Thyroid gland (tissue), 4 donors: ENCODE data around the gene ABCC4. TPM values are rescaled to one million over a fixed set of nuclear protein-coding genes. Genes with fewer than 3 reads are reported as not detected.

ENCODE experiments used
- DNase-seq, 2 donors: peaks; one replicate each; pipeline ENCODE4 v3.0.0-alpha.2; 2019
- H3K27ac ChIP-seq, 3 donors: fragments of 200-600 bp; sonication (generic); 1 replicate in 2 of 3; 2 replicates in 1 of 3; pipeline ENCODE4 v1.5.1; 2016 to 2019; ENCODE audit warnings: mild to moderate bottlenecking in 1 of 3, moderate library complexity in 1 of 3
- H3K27me3 ChIP-seq: fragments of 200-600 bp; sonication (generic); one replicate; pipeline ENCODE4 v1.5.1; 2019
- H3K36me3 ChIP-seq, 2 donors: fragments of 200-600 bp; sonication (generic); one replicate each; pipeline ENCODE4 v1.5.1; 2016 to 2019
- H3K4me1 ChIP-seq, 2 donors: fragments of 200-600 bp; sonication (generic); one replicate each; pipeline ENCODE4 v1.5.1; 2017 to 2019
- H3K4me3 ChIP-seq, 3 donors: fragments of 200-600 bp; sonication (generic); replicated peaks in 1 of 3; 1 replicate in 2 of 3; 2 replicates in 1 of 3; pipeline ENCODE4 v1.5.1; 2016; ENCODE audit warnings: mild to moderate bottlenecking in 1 of 3
- H3K9me3 ChIP-seq: fragments of 200-600 bp; sonication (generic); one replicate; pipeline ENCODE4 v1.5.1; 2017
- CTCF ChIP-seq, 6 experiments: fragments of 200-600 bp in 3 of 6; fragments of 450-650 bp in 3 of 6; sonication (generic) in 3 of 6; IDR thresholded peaks; one replicate each; pipeline ENCODE4 v1.5.1; 2016 to 2019; ENCODE audit warnings: antibody characterized with exemption in 6 of 6, mild to moderate bottlenecking in 2 of 6, inconsistent platforms in 1 of 6, moderate library complexity in 1 of 6
- POLR2A ChIP-seq, 2 donors: fragments of 450-650 bp; IDR thresholded peaks; one replicate each; pipeline ENCODE4 v1.6.1; 2017; ENCODE audit warnings: antibody characterized with exemption in 2 of 2, mild to moderate bottlenecking in 2 of 2, moderate library complexity in 1 of 2
- WGBS, 2 donors: methylation state at CpG; one replicate each; pipeline ENCODE4 v1.1.5; 2017; 5-methylcytosine and 5-hydroxymethylcytosine counted together
- intact Hi-C: fragments of 100-400 bp; cut with DNase I; formaldehyde crosslinking; loops from one replicate; pipeline ENCODE4 v1.15.1; 2023
- total RNA-seq, 4 donors: library from RNA; depleted of rRNA; stranded (reverse); fragments of >200 nt; gene quantifications; one replicate each; pipeline ENCODE4 v1.2.3, GENCODE V29; 2016

The ABCC4 gene
- total RNA-seq, 4 donors from 2014 or later, result 9.1 to 29.6 (median 19.7) TPM

- Histone ChIP-seq H3K36me3 (no peaks in the 10 kb centered on the region), H3K9me3 (no peaks in the 10 kb centered on the region), H3K4me1 (peaks cover 0 to 3% of the 10 kb centered on the region in 2 donors), H3K27me3 (no peaks in the 10 kb centered on the region), H3K4me3 (no peak overlapping the region), H3K27ac (no peak overlapping the region)
- TF ChIP-seq POLR2A (IDR thresholded peaks at IDR 0.05) (no peak), CTCF (IDR thresholded peaks at IDR 0.05) (no peak)
- intact Hi-C loops, result no loop called here
- DNase-seq, result no peak
- WGBS, 2 donors, result 95 to 97% methylated on average over 3 of the region's 3 CpGs
These were observed 14.5 kb upstream of the ABCC4 start for GRCh38 chr13:95315752-95316151.

- WGBS, 2 donors, result 79 to 95% methylated on average over 6 of the region's 6 CpGs
- Histone ChIP-seq H3K4me3 (no peak overlapping the region), H3K9me3 (no peaks in the 10 kb centered on the region), H3K36me3 (no peaks in the 10 kb centered on the region), H3K27ac (no peak overlapping the region), H3K27me3 (no peaks in the 10 kb centered on the region), H3K4me1 (no peaks in the 10 kb centered on the region)
- no peak for DNase-seq
- TF ChIP-seq CTCF (IDR thresholded peaks at IDR 0.05) (no peak), POLR2A (IDR thresholded peaks at IDR 0.05) (no peak)
- intact Hi-C loops, result no loop called here
These were observed 6.3 kb upstream of the ABCC4 start for GRCh38 chr13:95307507-95307906.

- no peaks in the 10 kb centered on the region for H3K9me3 ChIP-seq
- TF ChIP-seq POLR2A (IDR thresholded peaks at IDR 0.05) (no peak), CTCF (IDR thresholded peaks at IDR 0.05) (no peak)
- H3K4me3 ChIP-seq, result no peak overlapping the region
- DNase-seq, result no peak
- H3K36me3 ChIP-seq, result no peaks in the 10 kb centered on the region
- 66 to 73% methylated on average over 2 of the region's 2 CpGs for WGBS, 2 donors
- no peak overlapping the region for H3K27ac ChIP-seq
- no peaks in the 10 kb centered on the region for H3K27me3 ChIP-seq
- peaks cover 3 to 6% of the 10 kb centered on the region in 2 donors for H3K4me1 ChIP-seq
- intact Hi-C loops, result no loop called here
These were observed 3.2 kb upstream of the ABCC4 start for GRCh38 chr13:95304453-95304852.

GRCh38 chr13:95301968-95302393 lies 730 bp upstream of the ABCC4 start:
- intact Hi-C loops, result no loop called here
- H3K4me1 ChIP-seq, result peaks cover 3 to 6% of the 10 kb centered on the region in 2 donors
- no peaks in the 10 kb centered on the region for H3K27me3 ChIP-seq
- no peaks in the 10 kb centered on the region for H3K36me3 ChIP-seq
- DNase-seq, result no peak
- H3K4me3 ChIP-seq, result peak overlapping the region; percentile 38 to 72 (median 70)
- H3K27ac ChIP-seq, result peak overlapping the region in 1 of 3 donors; percentile 47
- WGBS, 2 donors, result 24 to 38% methylated on average over 13 of the region's 13 CpGs
- TF ChIP-seq POLR2A (IDR thresholded peaks at IDR 0.05) (no peak), CTCF (IDR thresholded peaks at IDR 0.05) (no peak)
- H3K9me3 ChIP-seq, result no peaks in the 10 kb centered on the region

GRCh38 chr13:95300625-95301182 lies 547 bp downstream of the ABCC4 start:
- Histone ChIP-seq H3K4me3 (peak overlapping the region; percentile 64 to 72 (median 70)), H3K27ac (peak overlapping the region; percentile 36 to 42 (median 40)), H3K4me1 (peaks cover 3 to 6% of the 10 kb centered on the region in 2 donors), H3K36me3 (no peaks in the 10 kb centered on the region), H3K27me3 (no peaks in the 10 kb centered on the region), H3K9me3 (no peaks in the 10 kb centered on the region)
- peak; percentile 49 to 53 for DNase-seq
- WGBS, 2 donors, result 1 to 4% methylated on average over 15 to 31 of the region's 45 CpGs
- TF ChIP-seq POLR2A (IDR thresholded peaks at IDR 0.05), result no peak
- TF ChIP-seq CTCF (IDR thresholded peaks at IDR 0.05), result no peak
- intact Hi-C loops, result no loop called here
